Fibroblast of the aortic adventitia (primary cell): ENCODE results near the gene KCNJ6. TPM values are rescaled to one million over a fixed set of nuclear protein-coding genes. Genes with fewer than 3 reads are reported as not detected.

Source experiments
- DNase-seq: peaks from one replicate; pipeline ENCODE4 v3.0.0-alpha.2; 2010; ENCODE audit warnings: low read depth
- H3K4me3 ChIP-seq: 2 replicates; pipeline ENCODE4 v1.5.1; 2011; ENCODE audit warnings: low read depth, mild to moderate bottlenecking, control low read depth, low read length, moderate library complexity
- total RNA-seq: library from RNA; depleted of rRNA; stranded (reverse); fragments of >200 nt; gene quantifications from 2 replicates; pipeline ENCODE4 v1.2.3, GENCODE V29; 2012; ENCODE audit warnings: low replicate concordance
- TF ChIP-seq, protein P1 (sequence below): IDR thresholded peaks from 2 replicates; pipeline ENCODE4 v1.5.1; 2011; ENCODE audit warnings: mild to moderate bottlenecking, low read length, control low read depth, inconsistent platforms; ENCODE audit not compliant: insufficient read depth

Gene KCNJ6
- total RNA-seq, 1 donor = under 0.01 TPM

DNA sequence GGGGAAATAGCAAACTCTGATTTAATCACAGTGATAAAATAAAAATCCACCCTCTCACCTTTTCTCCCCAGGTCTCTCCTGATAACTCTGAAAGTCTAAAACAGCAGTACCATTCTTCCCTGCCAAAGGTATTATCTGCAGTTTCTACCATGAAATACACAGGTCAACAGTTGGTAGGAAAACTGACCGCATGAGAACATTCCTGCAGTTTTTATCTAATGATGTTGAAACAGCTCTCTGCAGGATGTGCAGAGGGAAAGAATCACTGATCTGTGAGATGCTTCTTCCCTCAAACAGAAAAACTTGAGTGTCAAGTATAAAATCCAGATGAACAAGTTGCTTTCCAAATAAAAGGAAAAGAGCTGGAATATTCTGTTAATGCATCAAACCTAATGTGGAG, 39.1 kb downstream of the KCNJ6 start:
- no peak overlapping the region for H3K4me3 ChIP-seq
- peak; percentile 11 for DNase-seq
- TF ChIP-seq, protein P1, sequence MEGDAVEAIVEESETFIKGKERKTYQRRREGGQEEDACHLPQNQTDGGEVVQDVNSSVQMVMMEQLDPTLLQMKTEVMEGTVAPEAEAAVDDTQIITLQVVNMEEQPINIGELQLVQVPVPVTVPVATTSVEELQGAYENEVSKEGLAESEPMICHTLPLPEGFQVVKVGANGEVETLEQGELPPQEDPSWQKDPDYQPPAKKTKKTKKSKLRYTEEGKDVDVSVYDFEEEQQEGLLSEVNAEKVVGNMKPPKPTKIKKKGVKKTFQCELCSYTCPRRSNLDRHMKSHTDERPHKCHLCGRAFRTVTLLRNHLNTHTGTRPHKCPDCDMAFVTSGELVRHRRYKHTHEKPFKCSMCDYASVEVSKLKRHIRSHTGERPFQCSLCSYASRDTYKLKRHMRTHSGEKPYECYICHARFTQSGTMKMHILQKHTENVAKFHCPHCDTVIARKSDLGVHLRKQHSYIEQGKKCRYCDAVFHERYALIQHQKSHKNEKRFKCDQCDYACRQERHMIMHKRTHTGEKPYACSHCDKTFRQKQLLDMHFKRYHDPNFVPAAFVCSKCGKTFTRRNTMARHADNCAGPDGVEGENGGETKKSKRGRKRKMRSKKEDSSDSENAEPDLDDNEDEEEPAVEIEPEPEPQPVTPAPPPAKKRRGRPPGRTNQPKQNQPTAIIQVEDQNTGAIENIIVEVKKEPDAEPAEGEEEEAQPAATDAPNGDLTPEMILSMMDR = no peak

DNA sequence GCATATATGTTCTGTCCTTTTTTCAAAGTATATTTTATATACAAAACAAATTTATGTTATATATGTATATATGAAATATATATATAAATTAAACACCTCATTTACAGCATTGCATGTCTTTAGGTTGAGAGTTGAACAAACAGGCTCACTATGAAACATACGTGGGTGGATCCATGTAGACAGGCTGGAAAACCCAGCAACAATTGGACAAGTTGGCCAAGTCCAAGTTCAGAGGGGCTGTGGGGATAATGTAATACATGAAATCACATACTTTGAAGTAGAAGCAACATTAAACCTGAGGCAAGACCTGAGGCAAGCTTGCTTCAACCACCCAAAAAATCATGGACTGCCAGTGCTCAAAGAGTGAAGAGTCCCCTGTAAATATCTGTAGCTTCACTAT, 39.7 kb downstream of the KCNJ6 start:
- DNase-seq = no peak
- TF ChIP-seq, protein P1 = no peak
- H3K4me3 ChIP-seq = no peak overlapping the region

DNA sequence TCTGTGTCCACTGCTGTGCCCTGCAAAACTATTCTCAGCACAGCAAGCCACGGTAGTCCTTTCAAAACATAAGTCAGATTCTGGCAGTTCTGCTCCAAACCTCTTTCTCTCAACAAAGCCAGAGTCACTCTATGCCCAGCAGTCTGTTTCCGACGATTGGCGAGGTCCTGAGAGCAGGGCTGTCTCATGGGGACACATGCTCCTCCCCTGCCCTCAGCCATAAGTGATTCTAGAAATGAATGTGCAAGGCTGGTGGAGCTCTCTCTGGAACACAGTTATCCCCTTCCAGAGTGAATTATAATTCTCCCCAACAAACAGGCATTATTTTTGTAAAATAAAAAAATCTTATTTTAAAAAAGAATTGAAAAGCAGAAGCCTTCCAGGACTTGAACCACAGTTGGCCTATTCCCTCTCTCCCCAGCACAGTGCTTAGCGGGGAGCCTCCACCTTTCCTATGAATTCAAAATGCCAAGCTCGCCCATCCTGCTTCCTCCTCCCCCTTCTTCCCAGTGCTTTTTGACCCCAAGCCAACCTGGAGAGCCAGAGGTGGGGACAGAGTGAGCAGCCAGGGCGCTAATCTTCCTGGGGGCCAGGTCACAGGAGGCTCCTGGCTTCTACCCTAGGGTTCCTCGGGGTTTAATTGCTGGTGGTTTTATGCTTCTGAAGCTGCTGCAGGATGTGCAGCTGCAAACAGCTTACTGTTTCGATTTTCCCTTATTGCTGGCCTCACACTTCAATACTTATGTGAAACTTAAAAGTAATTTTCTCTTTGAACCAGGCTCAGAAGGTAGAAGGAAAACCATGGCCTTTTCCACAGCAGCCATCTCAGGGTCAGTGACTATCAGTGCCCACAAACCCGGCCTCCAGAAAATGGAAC, 41.1 kb downstream of the KCNJ6 start:
- TF ChIP-seq, protein P1 = no peak
- no peak overlapping the region for H3K4me3 ChIP-seq
- no peak for DNase-seq

DNA sequence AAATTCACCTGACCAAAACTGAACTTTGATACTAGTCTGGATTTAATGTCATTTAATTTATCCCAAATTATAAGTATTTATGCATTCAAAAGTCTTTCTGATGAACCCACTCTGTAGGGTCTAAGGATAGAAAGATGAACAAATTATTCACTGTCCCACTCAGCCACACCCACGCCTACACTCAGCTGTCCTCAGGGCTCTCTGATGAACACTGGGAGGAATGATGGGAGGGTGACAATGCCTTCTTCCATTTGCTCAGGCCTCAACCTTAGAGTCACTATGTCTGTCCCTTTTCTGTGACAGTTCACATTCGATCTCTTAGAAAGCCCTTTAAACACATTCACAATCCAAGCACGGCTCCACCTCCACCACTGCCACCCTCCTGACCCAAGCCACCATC, 41.8 kb downstream of the KCNJ6 start:
- H3K4me3 ChIP-seq = no peak overlapping the region
- TF ChIP-seq, protein P1 = no peak
- no peak for DNase-seq

DNA sequence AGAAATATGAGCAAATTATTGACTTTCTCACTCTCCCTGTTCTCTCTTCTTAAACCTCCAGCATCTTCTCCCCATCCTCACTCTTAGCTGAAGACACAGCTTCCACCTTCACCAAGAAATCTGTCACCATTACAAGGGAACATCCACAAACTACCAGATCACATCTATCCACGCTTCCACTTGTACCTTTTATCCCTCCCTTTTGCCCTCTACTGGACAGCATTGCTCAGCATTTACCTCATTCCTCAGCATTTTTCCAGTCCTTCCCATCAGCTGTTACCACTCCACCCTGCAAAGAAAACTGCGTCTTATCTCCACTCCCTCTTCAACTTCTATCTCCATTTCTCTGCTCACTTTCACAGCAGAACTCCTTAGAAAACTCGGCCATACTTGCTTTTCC, 42.6 kb downstream of the KCNJ6 start:
- DNase-seq = peak; percentile 15
- H3K4me3 ChIP-seq = no peak overlapping the region
- TF ChIP-seq, protein P1 = no peak

DNA sequence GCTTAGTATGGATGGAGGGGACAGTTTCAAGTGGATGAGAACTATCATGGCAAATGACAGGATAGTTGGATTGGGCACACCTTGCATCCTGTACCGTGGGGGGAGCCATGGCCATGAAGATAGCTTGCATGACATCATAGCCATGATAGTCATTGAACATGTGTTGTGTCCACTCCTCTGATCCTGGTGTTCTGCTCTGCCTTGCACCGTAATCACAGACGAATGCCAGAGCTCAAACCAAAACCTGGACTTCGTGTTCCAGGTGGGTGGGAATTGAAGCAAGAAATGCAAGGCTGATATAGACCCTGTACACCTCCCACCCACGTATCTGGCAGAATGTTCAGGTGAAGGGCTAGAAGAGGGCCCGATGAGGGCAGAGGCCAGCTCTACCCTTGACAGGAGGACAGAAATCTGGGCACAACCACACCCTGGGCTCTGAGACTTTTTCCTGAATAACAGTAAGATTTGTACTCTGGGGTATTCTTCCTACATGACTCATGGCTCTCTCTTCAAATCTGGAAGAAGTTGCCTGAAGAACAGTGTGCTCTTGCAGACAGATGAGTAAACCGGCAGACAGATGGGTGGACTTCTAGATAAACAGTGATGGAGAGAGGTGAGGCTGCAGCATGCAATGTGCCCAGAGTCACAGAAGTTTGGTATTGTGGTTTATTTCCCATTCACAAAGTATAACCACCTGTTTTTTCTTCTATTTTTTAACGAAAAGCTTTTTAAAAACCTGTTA, 45.0 kb downstream of the KCNJ6 start:
- H3K4me3 ChIP-seq = no peak overlapping the region
- TF ChIP-seq, protein P1 = no peak
- peak; percentile 47 for DNase-seq
